ENCODE results near the gene HOXD10.

The HOXD10 gene

GRCh38 chr2:176118601-176119339 lies 2.2 kb downstream of the HOXD10 start:
- no peak for DNase-seq (ENCODE audit: low read depth, low spot score)
- CTCF ChIA-PET, result interaction anchor here (0.6 to 4.7 kb wide), 2 partner anchors 534 to 1035 kb away, joined by 3 to 39 read pairs; no protein-coding TSS in a partner anchor
- TF ChIP-seq, protein P1, sequence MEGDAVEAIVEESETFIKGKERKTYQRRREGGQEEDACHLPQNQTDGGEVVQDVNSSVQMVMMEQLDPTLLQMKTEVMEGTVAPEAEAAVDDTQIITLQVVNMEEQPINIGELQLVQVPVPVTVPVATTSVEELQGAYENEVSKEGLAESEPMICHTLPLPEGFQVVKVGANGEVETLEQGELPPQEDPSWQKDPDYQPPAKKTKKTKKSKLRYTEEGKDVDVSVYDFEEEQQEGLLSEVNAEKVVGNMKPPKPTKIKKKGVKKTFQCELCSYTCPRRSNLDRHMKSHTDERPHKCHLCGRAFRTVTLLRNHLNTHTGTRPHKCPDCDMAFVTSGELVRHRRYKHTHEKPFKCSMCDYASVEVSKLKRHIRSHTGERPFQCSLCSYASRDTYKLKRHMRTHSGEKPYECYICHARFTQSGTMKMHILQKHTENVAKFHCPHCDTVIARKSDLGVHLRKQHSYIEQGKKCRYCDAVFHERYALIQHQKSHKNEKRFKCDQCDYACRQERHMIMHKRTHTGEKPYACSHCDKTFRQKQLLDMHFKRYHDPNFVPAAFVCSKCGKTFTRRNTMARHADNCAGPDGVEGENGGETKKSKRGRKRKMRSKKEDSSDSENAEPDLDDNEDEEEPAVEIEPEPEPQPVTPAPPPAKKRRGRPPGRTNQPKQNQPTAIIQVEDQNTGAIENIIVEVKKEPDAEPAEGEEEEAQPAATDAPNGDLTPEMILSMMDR (IDR thresholded peaks at IDR 0.05; ENCODE audit: insufficient read depth, low read length, missing control alignments), result peak; percentile 23
- POLR2A ChIA-PET, result no interaction called here
- H3K4me3 ChIP-seq (ENCODE audit: low read depth, low read length), result no peak overlapping the region

GRCh38 chr2:176120364-176121189 lies 4.0 kb downstream of the HOXD10 start:
- CTCF ChIA-PET, result interaction anchor here (0.7 to 30.2 kb wide), 7 partner anchors 9 to 1042 kb away, joined by 3 to 1421 read pairs (median 17); no protein-coding TSS in a partner anchor
- TF ChIP-seq, protein P1 (IDR thresholded peaks at IDR 0.05; ENCODE audit: insufficient read depth, low read length, missing control alignments), result no peak
- POLR2A ChIA-PET, result no interaction called here
- DNase-seq (ENCODE audit: low read depth, low spot score), result no peak
- no peak overlapping the region for H3K4me3 ChIP-seq (ENCODE audit: low read depth, low read length)

DNA sequence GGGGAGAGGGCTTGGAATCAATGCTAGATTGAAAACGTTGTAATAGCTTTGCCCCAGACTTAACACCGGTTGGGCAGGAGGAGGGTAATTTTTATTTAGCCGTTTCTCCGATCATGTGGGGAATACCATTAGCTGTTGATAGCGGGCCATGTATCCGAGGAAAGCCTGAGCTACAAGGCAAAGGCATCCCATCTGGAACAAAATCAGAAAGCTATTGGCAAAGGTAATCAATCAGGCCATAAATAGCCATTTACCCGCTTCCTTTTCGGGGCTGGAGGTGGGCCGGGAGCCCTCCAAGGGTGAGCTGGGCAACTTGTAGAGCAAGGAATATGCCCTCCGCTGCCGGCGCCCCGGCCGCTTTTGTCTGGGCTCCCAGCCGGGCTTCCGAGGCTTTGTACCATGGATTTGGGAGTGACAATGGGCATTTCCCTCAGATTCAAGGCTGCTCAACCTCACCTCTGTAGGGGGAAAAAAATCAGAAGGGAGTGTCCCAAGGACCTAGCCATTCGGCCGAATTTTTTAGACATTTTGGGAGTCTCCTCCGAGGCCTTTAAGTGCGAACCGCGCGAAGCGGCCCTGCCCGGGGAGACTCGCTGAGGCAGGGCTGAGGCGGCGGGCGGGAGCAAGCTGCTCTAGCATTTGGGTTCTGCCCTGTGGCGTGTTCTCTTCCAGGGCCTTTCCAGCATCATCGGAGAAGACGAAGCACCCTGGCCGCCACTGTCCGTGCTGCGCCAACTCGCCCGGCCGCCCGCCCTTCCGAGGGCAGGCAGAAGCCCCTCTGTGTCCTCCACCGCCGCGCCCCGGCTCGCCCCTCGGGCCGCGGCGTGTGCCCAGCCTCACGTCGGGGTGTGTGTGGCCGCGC lies 4.8 kb downstream of the HOXD10 start:
- no peak overlapping the region; the same call in 1 of the 2 replicates for H3K4me3 ChIP-seq (ENCODE audit: low read depth, low read length)
- no peak for DNase-seq (ENCODE audit: low read depth, low spot score)
- ChIA-PET POLR2A (interaction anchor here (0.7 kb wide), 1 partner anchor 516 kb away, joined by 5 read pairs; no protein-coding TSS in a partner anchor), CTCF (interaction anchor here (1.0 to 30.2 kb wide), 10 partner anchors 8 to 1041 kb away, joined by 3 to 1421 read pairs (median 14); no protein-coding TSS in a partner anchor)
- TF ChIP-seq, protein P1 (IDR thresholded peaks at IDR 0.05; ENCODE audit: insufficient read depth, low read length, missing control alignments), result no peak

DNA sequence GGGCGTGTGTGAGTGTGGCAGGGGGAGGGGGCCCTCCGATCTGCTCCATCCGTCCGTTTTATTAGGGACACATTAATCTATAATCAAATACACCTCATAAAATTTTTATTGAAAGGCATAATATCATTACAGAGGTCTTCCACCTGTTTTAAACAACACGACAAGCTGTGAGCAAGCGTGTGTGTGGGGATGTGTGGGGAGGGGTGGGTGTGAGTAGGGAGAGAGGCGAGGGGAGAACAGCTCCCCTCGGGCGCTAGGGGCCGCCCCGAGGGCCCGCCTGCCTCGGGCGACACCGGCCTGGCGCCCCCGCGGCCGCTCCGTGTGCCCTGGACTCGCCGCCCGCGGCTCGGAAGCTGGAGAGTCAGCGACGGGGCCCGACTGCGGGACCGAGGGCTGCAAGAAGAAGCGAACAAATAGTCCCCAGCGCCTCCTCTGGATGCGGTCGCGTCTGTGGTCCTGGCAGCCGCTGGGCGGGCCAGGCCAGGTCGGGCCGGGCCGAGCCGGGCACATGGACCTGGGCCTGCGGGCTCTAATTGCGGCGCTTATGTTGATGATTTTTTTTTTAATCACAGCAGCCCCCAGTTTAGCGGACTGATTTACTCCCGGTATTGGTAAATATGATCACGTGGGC lies 5.6 kb downstream of the HOXD10 start:
- DNase-seq (ENCODE audit: low read depth, low spot score), result no peak
- H3K4me3 ChIP-seq (ENCODE audit: low read depth, low read length), result peak overlapping the region; percentile 63
- POLR2A ChIA-PET, result interaction anchor here (0.7 kb wide), 1 partner anchor 515 kb away, joined by 5 read pairs; no protein-coding TSS in a partner anchor
- CTCF ChIA-PET, result interaction anchor here (0.8 to 30.2 kb wide), 8 partner anchors 9 to 1041 kb away, joined by 3 to 1421 read pairs (median 14); no protein-coding TSS in a partner anchor
- TF ChIP-seq, protein P1 (IDR thresholded peaks at IDR 0.05; ENCODE audit: insufficient read depth, low read length, missing control alignments), result no peak

- CTCF ChIA-PET, result interaction anchor here (0.8 to 30.2 kb wide), 8 partner anchors 9 to 1040 kb away, joined by 3 to 1421 read pairs (median 14); no protein-coding TSS in a partner anchor
- TF ChIP-seq, protein P1 (IDR thresholded peaks at IDR 0.05; ENCODE audit: insufficient read depth, low read length, missing control alignments), result no peak
- peak within 1 kb of the TSS; percentile 63 for H3K4me3 ChIP-seq (ENCODE audit: low read depth, low read length)
- POLR2A ChIA-PET, result no interaction called here
- DNase-seq (ENCODE audit: low read depth, low spot score), result no peak
Observed at GRCh38 chr2:176122683-176123410, 6.3 kb downstream of the HOXD10 start, which contains the start of gene HOXD9. TSS of gene HOXD9 (plus strand) at chr2:176122719. CDS start at chr2:176122769, 50 bp downstream.
